Raji (cell line): Measurements from ENCODE around the gene CAPSL.

Experiments used
- POLR2A ChIP-seq: IDR thresholded peaks from 2 replicates; pipeline ENCODE4 v1.6.1; 2011; ENCODE audit warnings: low read depth, low read length, control low read depth; ENCODE audit not compliant: insufficient read depth

Gene CAPSL

GRCh38 chr5:35862126-35862525, 76.3 kb downstream of the CAPSL start:
- TF ChIP-seq POLR2A, result no peak

DNA sequence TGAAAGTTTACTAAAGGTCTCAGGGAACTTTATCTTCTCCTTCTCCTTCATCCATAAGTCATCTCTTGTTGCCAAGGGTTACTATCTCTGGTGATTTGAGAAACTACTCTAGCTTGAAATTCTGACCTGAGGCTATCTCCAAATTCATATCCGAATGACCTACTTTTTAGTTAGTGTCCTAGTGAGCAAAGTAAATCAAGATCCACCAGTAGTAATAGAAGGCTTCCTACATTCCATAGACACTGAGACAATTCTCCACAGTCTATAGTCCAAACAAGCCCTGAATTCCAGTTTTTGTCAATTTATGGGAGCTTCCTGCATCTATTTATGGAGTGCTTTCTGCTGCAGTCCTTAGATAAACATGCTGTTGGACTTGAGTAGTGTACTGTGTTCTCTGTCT, 76.7 kb downstream of the CAPSL start:
- TF ChIP-seq POLR2A, result no peak

DNA sequence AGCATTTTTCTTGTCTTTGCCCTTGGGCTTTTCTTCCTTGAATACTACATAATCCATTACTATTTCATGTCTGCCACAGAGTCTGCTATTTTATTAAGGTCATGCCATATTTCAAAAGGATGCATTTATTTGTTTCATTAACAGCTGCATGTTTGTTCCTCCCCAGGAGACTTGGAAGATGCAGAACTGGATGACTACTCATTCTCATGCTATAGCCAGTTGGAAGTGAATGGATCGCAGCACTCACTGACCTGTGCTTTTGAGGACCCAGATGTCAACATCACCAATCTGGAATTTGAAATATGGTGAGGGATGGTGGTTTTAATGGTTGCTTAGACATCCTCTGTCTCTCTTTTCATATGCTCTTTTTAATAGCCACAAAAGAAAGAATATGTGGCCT, 77.7 kb downstream of the CAPSL start:
- no peak for TF ChIP-seq POLR2A

GRCh38 chr5:35859101-35859661, 79.2 kb downstream of the CAPSL start:
- TF ChIP-seq POLR2A, result no peak

DNA sequence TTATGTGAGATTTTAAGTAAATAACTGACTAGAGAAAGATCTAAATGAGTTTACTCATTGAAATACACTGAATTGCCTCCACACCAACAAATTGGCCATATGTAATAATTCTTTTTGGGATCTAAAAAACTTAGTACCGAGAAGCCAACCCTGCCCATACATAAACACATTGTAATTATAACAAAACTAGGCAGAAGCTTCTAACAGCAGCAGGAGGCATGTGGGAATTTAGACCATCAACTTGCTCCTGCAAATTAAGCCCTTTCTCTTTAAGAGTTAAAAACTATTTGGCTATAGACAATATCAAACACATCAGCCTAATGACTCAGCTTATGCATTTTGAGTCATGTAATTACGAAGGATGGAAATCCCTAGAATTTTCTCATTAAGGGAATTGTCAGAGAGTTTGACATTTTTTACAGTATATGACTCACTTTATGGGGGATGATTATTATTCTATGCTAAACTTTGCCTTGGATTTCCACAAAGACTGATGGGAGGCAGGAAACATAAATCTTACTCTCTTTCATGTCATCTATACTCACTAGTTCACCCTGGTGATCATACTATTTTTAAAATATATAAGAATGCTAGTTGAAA, 80.7 kb downstream of the CAPSL start:
- no peak for TF ChIP-seq POLR2A

DNA sequence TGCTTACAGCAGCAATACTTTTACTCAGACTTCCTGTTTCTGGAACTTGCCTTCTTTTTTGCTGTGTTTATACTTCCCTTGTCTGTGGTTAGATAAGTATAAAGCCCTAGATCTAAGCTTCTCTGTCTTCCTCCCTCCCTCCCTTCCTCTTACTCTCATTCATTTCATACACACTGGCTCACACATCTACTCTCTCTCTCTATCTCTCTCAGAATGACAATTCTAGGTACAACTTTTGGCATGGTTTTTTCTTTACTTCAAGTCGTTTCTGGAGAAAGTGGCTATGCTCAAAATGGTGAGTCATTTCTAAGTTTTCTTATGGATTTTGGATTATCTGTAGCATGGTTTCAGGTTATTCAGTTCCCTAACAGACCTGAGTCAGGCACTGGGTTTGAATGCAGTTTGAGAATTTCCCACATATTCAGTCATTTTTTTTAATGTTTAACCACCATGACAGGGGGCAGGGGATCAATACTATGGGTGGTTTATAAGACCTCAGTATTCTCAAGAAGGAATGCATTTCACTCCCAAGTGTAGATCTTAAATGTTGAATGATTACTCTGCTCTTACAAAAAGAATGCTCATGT, 81.6 kb downstream of the CAPSL start, which contains the start of gene IL7R:
TSS of gene IL7R (plus strand) at position 127 of the 587 bp plus-strand sequence. CDS start at position 214, 87 bp downstream.
- peak; percentile 59 for TF ChIP-seq POLR2A

DNA sequence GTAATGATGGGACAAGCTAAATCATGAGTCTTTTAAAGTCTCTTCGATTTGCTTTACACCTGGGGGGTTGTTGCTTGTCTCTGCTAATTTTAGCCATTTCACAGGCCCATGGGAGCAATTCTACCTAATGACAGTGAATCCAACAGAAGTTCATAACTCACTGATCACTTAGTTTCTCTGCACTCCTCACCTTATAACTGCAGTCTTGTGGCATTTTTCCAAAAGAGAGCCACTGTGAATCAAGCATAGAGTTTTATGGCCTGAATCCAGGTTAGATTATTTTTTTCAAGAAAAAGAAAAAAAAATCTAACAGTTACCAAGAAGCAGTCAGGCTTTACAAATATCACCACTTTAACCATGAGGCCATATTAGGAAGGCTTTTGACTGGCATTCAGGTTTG, 83.2 kb downstream of the CAPSL start:
- TF ChIP-seq POLR2A, result no peak
